HUES48 (cell line): Measurements from ENCODE around the gene CRISPLD2.
"Not testable (repeated sequence)": the region's sequence is repeated elsewhere in the genome, so short reads cannot be mapped to it uniquely, and the experiment has no call there.

Experiments
- H3K27ac ChIP-seq: one replicate; pipeline ENCODE4 v1.7.0; 2013; ENCODE audit warnings: low read depth, low read length, inconsistent platforms
- H3K27me3 ChIP-seq: 2 replicates; pipeline ENCODE4 v1.6.1; 2013; ENCODE audit warnings: mild to moderate bottlenecking, low read length; ENCODE audit not compliant: control insufficient read depth, insufficient read depth
- H3K36me3 ChIP-seq: 2 replicates; pipeline ENCODE4 v1.6.1; 2013; ENCODE audit warnings: low read length; ENCODE audit not compliant: control insufficient read depth, insufficient read depth
- H3K4me1 ChIP-seq: 2 replicates; pipeline ENCODE4 v1.6.1; 2013; ENCODE audit warnings: mild to moderate bottlenecking, low read length; ENCODE audit not compliant: control insufficient read depth, insufficient read depth
- H3K4me3 ChIP-seq: 2 replicates; pipeline ENCODE4 v1.5.1; 2013; ENCODE audit warnings: mild to moderate bottlenecking, low read depth, low read length
- H3K9ac ChIP-seq: 2 replicates; pipeline ENCODE4 v1.6.1; 2013; ENCODE audit warnings: mild to moderate bottlenecking, low read depth, low read length, moderate library complexity
- H3K9me3 ChIP-seq: 2 replicates; pipeline ENCODE4 v1.6.1; 2013; ENCODE audit warnings: low read length; ENCODE audit not compliant: control insufficient read depth, insufficient read depth

Gene CRISPLD2

GRCh38 chr16:84823926-84824325 lies 4.1 kb downstream of the CRISPLD2 start:
- H3K27ac ChIP-seq: no peak overlapping the region
- peaks cover 3% of the 10 kb centered on the region; the same call in 1 of the 2 replicates for H3K4me1 ChIP-seq
- no peaks in the 10 kb centered on the region for H3K36me3 ChIP-seq
- no peaks in the 10 kb centered on the region for H3K9me3 ChIP-seq
- no peak overlapping the region for H3K9ac ChIP-seq
- H3K4me3 ChIP-seq: no peak overlapping the region
- peaks cover 28% of the 10 kb centered on the region for H3K27me3 ChIP-seq

- no peaks in the 10 kb centered on the region for H3K9me3 ChIP-seq
- H3K4me3 ChIP-seq: no peak overlapping the region
- H3K36me3 ChIP-seq: no peaks in the 10 kb centered on the region
- H3K27me3 ChIP-seq: peaks cover 9% of the 10 kb centered on the region
- H3K4me1 ChIP-seq: no peaks in the 10 kb centered on the region
- no peak overlapping the region for H3K27ac ChIP-seq
- H3K9ac ChIP-seq: no peak overlapping the region
Measured at GRCh38 chr16:84825896-84826557, 6.2 kb downstream of the CRISPLD2 start.

GRCh38 chr16:84826558-84826941 lies 6.8 kb downstream of the CRISPLD2 start:
- Histone ChIP-seq H3K27ac (no peak overlapping the region), H3K27me3 (peaks cover 4% of the 10 kb centered on the region), H3K9ac (no peak overlapping the region; the same call in 1 of the 2 replicates), H3K36me3 (no peaks in the 10 kb centered on the region), H3K4me1 (no peaks in the 10 kb centered on the region), H3K9me3 (no peaks in the 10 kb centered on the region), H3K4me3 (no peak overlapping the region)

DNA sequence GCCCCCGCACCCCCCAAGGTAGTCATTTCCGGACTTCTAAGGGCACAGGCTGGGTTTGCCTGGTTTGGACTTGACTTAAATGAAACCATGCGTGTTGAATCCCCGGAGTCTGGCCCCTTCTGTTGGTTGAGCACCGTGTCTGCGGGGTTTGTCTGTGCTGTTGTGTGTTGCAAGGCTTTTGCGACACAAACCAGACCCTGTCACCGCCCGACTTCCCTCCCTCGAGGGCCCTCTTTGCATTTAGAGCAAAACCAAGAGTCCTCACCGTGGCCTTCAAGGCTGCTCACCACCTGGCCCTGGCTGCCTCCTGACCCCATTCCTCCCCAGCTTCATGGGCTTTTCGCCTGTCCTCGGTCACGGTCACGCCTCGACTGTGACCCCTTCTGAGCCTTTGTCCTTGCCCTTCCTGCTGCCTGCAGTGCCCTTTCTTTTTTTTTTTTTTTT lies 7.4 kb downstream of the CRISPLD2 start:
- no peak overlapping the region for H3K27ac ChIP-seq
- H3K36me3 ChIP-seq: no peaks in the 10 kb centered on the region
- H3K4me3 ChIP-seq: no peak overlapping the region
- no peaks in the 10 kb centered on the region for H3K9me3 ChIP-seq
- no peaks in the 10 kb centered on the region for H3K4me1 ChIP-seq
- no peak overlapping the region for H3K9ac ChIP-seq
- no peaks in the 10 kb centered on the region for H3K27me3 ChIP-seq

DNA sequence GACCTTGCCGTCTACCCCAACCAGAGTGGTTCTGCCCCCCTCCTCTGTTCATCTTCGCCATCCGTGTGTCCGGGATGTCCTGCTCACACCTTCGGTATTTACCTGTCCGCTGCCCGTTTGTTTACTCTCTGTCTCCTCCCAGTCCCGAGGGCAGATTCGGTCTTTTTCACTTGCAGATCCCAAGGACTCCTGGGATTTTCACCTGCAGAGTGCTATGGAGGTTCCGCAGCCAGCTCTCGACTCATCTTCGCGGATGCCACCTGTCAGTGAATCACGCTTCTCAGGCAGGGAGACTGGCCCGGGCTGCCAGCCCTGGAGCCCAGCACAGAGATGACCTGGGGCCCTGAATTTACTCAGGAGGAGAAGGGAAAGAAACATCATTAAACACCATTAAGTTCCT lies 8.1 kb downstream of the CRISPLD2 start:
- Histone ChIP-seq H3K4me3 (no peak overlapping the region), H3K36me3 (no peaks in the 10 kb centered on the region), H3K27me3 (no peaks in the 10 kb centered on the region), H3K4me1 (no peaks in the 10 kb centered on the region), H3K27ac (no peak overlapping the region), H3K9me3 (no peaks in the 10 kb centered on the region), H3K9ac (no peak overlapping the region)

- H3K4me3 ChIP-seq: no peak overlapping the region
- no peaks in the 10 kb centered on the region for H3K9me3 ChIP-seq
- H3K4me1 ChIP-seq: no peaks in the 10 kb centered on the region
- H3K9ac ChIP-seq: no peak overlapping the region
- H3K27ac ChIP-seq: no peak overlapping the region
- H3K27me3 ChIP-seq: no peaks in the 10 kb centered on the region
- H3K36me3 ChIP-seq: no peaks in the 10 kb centered on the region
Measured at GRCh38 chr16:84828322-84828721, 8.5 kb downstream of the CRISPLD2 start.

GRCh38 chr16:84829168-84829965 lies 9.6 kb downstream of the CRISPLD2 start:
- Histone ChIP-seq H3K9me3 (no peaks in the 10 kb centered on the region), H3K9ac (no peak overlapping the region), H3K27ac (no peak overlapping the region), H3K27me3 (no peaks in the 10 kb centered on the region), H3K4me1 (no peaks in the 10 kb centered on the region), H3K4me3 (no peak overlapping the region), H3K36me3 (no peaks in the 10 kb centered on the region)

DNA sequence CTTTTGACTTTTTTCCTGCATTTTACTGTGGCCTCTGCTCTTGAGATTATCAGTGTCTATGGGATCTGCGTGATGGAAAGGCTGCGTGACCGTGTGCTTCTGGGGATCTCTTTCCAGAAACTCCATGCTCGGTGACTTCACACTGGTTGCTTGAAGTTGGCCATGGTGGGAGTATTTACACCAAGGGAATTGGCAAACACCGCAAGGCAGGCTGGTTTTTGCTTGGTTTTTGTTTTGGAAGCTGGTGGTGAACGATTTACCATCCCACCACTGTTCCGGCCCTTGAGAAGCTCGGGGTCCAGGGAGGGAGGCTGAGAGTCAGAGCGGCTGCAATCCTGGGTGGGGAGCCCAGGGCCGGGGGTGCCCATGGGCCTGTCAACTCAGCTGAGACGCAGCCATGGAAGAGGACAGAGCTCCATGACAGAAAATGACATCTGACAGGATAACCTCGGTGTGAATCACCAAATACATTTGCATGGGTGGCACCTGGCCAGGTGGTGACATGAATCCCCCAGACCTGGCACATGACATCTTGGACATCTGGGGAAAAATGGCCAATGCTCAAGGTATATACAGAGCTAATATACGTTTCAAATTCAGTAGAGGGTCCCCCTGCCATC lies 11.1 kb downstream of the CRISPLD2 start:
- no peaks in the 10 kb centered on the region for H3K36me3 ChIP-seq
- no peaks in the 10 kb centered on the region for H3K9me3 ChIP-seq
- no peak overlapping the region for H3K27ac ChIP-seq
- H3K4me3 ChIP-seq: no peak overlapping the region
- H3K9ac ChIP-seq: no peak overlapping the region
- H3K27me3 ChIP-seq: no peaks in the 10 kb centered on the region
- peaks cover 2% of the 10 kb centered on the region for H3K4me1 ChIP-seq

- H3K4me3 ChIP-seq, H3K9me3 ChIP-seq, H3K36me3 ChIP-seq, H3K27ac ChIP-seq, H3K27me3 ChIP-seq, H3K9ac ChIP-seq, H3K4me1 ChIP-seq: not testable (repeated sequence)
Measured at GRCh38 chr16:84831728-84832127, 11.9 kb downstream of the CRISPLD2 start.

DNA sequence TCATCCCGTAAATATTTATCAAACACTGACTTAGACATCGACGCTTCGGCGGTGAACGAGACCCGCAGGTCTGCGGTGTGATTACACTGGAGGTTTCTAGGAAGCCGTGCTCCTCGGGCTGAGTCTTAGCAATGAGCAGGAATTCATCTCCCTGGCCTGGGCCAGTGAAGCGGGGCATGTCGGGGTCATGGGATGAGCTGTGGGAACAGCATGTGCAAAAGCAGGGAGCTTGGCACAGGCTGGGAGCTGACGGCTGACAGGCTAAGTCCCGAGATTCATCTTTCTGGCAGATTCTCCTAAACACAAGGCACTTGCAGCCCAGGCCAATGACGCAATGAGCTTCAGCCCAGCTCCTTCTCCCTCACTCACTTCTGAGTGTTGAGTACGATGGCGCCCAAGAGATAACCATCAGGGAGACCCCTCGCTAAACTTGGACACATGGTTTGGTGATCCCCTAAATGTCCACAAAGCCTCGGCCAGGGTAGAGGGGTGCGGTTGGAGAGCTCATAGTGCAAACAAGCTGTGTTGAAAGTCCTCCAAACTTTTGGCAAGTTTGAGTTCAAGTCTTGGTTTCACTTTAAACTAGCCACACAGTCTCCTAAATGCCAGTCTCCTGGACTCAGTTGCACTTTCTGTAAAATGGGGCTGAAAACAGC lies 12.8 kb downstream of the CRISPLD2 start:
- H3K27me3 ChIP-seq: no peaks in the 10 kb centered on the region
- H3K27ac ChIP-seq: no peak overlapping the region
- H3K9me3 ChIP-seq: no peaks in the 10 kb centered on the region
- H3K9ac ChIP-seq: no peak overlapping the region
- H3K4me1 ChIP-seq: peaks cover 6% of the 10 kb centered on the region
- no peaks in the 10 kb centered on the region for H3K36me3 ChIP-seq
- no peak overlapping the region for H3K4me3 ChIP-seq

GRCh38 chr16:84833144-84833500 lies 13.3 kb downstream of the CRISPLD2 start:
- H3K9me3 ChIP-seq: no peaks in the 10 kb centered on the region
- H3K27me3 ChIP-seq: no peaks in the 10 kb centered on the region
- H3K27ac ChIP-seq: no peak overlapping the region
- H3K4me3 ChIP-seq: no peak overlapping the region
- H3K36me3 ChIP-seq: no peaks in the 10 kb centered on the region
- H3K4me1 ChIP-seq: peaks cover 6% of the 10 kb centered on the region
- no peak overlapping the region for H3K9ac ChIP-seq
